K562 (cell line): ENCODE data around the gene CRYBA1. TPM values are rescaled to one million over a fixed set of nuclear protein-coding genes. Genes with fewer than 3 reads are reported as not detected.
A peak's percentile ranks its signal among the peaks of the same experiment; 100 is the strongest.

ENCODE experiments used
- ATAC-seq: fragments of 200-7000 bp; cut with Tn5 transposase; 3 replicates; pipeline ENCODE4 v1.9.1; 2020; ENCODE audit warnings: moderate library complexity
- BruUV-seq: library from RNA; stranded (reverse); fragments of 400-500 nt; replicated peaks from 2 replicates; lab custom pipeline; 2021; lab: Mats Ljungman, UMichigan
- CTCF ChIA-PET: fragments of 300-600 bp; formaldehyde crosslinking; extraction: SDS; loops from one replicate; lab custom pipeline; 2021; ENCODE audit warnings: low intra/inter-chr PET ratio; lab: Yijun Ruan, JAX
- POLR2A ChIA-PET: fragments of 300-600, 350-650 bp; sonication (Branson Sonifier 250); formaldehyde crosslinking; extraction: SDS; loops from one replicate; lab custom pipeline; 2021; ENCODE audit warnings: antibody characterized with exemption, inconsistent platforms; lab: Yijun Ruan, JAX
- DNase-seq, 4 experiments: peaks; one replicate each; pipeline versions ENCODE4 v3.0.0 to v3.0.0-alpha.2; 2011 to 2018; ENCODE audit warnings: low spot score in 3 of 4, mixed read lengths in 3 of 4; ENCODE audit errors: extremely low read depth in 1 of 4
- FAIRE-seq: peaks from 2 replicates; lab custom pipeline; 2011; peaks lifted over from hg19 to GRCh38; lab: Jason Lieb, UNC
- H2AFZ ChIP-seq: 2 replicates; pipeline ENCODE4 v1.6.0; 2011; ENCODE audit warnings: low read depth, low read length, control low read depth, inconsistent platforms
- H3K27ac ChIP-seq: fragments of 200-600 bp; 3 replicates; pipeline ENCODE4 v1.8.0; 2011; ENCODE audit warnings: low read depth, mild to moderate bottlenecking, control low read depth, inconsistent platforms, low read length, moderate library complexity, mixed read lengths; ENCODE audit errors: extremely low read depth
- H3K27me3 ChIP-seq, 2 experiments: fragments of 300-600 bp in 1 of 2; 2 replicates in 1 of 2; 3 replicates in 1 of 2; pipeline versions ENCODE4 v1.6.0 to v1.8.0; 2011; ENCODE audit warnings: inconsistent platforms in 2 of 2, low read length in 2 of 2, mild to moderate bottlenecking in 1 of 2, mixed read lengths in 1 of 2, moderate library complexity in 1 of 2; ENCODE audit not compliant: control insufficient read depth in 2 of 2, insufficient read depth in 2 of 2
- H3K36me3 ChIP-seq: fragments of 300-600 bp; 3 replicates; pipeline ENCODE4 v1.8.0; 2011; ENCODE audit warnings: mild to moderate bottlenecking, low read length, inconsistent platforms; ENCODE audit not compliant: control insufficient read depth, insufficient read depth
- H3K4me1 ChIP-seq, 2 experiments: fragments of 200-600 bp in 1 of 2; replicated peaks in 1 of 2; 2 replicates in 1 of 2; 3 replicates in 1 of 2; pipeline versions ENCODE4 v1.5.1 to v1.8.0; 2011; ENCODE audit warnings: inconsistent platforms in 2 of 2, low read length in 2 of 2, mild to moderate bottlenecking in 1 of 2, mixed read lengths in 1 of 2, moderate library complexity in 1 of 2; ENCODE audit not compliant: control insufficient read depth in 2 of 2, insufficient read depth in 2 of 2
- H3K4me2 ChIP-seq: 2 replicates; pipeline ENCODE4 v1.6.1; 2011; ENCODE audit warnings: low read length, control low read depth, inconsistent platforms, mixed read lengths; ENCODE audit not compliant: insufficient read depth
- H3K4me3 ChIP-seq: fragments of 200-600 bp; sonication (generic), shearing (Covaris generic); 2 replicates; pipeline ENCODE4 v1.5.1; 2016; ENCODE audit warnings: control low read depth, inconsistent platforms
- H3K79me2 ChIP-seq: fragments of 200-600 bp; 3 replicates; pipeline ENCODE4 v1.8.0; 2011; ENCODE audit warnings: low read length, inconsistent platforms; ENCODE audit not compliant: control insufficient read depth, insufficient read depth
- H3K9ac ChIP-seq, 2 experiments: 2 replicates each; pipeline versions ENCODE4 v1.6.0 to v1.6.1; 2011; ENCODE audit warnings: low read depth in 2 of 2, low read length in 2 of 2, control low read depth in 1 of 2, inconsistent platforms in 1 of 2, mild to moderate bottlenecking in 1 of 2, mixed read lengths in 1 of 2; ENCODE audit not compliant: insufficient read depth in 1 of 2
- H3K9me1 ChIP-seq: one replicate; pipeline ENCODE4 v1.6.0; 2011; ENCODE audit warnings: inconsistent platforms, mild to moderate bottlenecking, low read length, moderate library complexity; ENCODE audit not compliant: control insufficient read depth, insufficient read depth
- H3K9me3 ChIP-seq: replicated peaks from 2 replicates; pipeline ENCODE4 v1.5.1; 2011; ENCODE audit warnings: low read depth, low read length, inconsistent platforms; ENCODE audit not compliant: control insufficient read depth, insufficient read depth
- H4K20me1 ChIP-seq: replicated peaks from 2 replicates; pipeline ENCODE4 v1.6.1; 2011; ENCODE audit warnings: low read length, inconsistent platforms, mixed read lengths; ENCODE audit not compliant: control insufficient read depth, insufficient read depth
- BMI1 ChIP-seq: fragments of 150-350 bp; IDR thresholded peaks from 2 replicates; pipeline ENCODE4 v1.6.1; 2014; ENCODE audit warnings: low read length
- CAMTA2 ChIP-seq: fragments of 250-450 bp; sonication (Bioruptor Pico); conservative IDR thresholded peaks from 2 replicates; pipeline ENCODE4 v1.5.1; 2022
- CHD1 ChIP-seq: fragments of 200-600 bp; sonication (generic); IDR thresholded peaks from one replicate; pipeline ENCODE4 v1.6.1; 2012; ENCODE audit warnings: mild to moderate bottlenecking, moderate library complexity, low read length, inconsistent platforms
- EHMT2 ChIP-seq: fragments of 450-650 bp; IDR thresholded peaks from 2 replicates; pipeline ENCODE4 v1.6.1; 2018; ENCODE audit warnings: antibody characterized with exemption
- ELF4 ChIP-seq: fragments of 450-650 bp; formaldehyde crosslinking; IDR thresholded peaks from 2 replicates; pipeline ENCODE4 v1.4.0; 2022; ENCODE audit warnings: missing genetic modification characterization
- FOS ChIP-seq: IDR thresholded peaks from 3 replicates; pipeline ENCODE4 v1.6.1; 2011; ENCODE audit not compliant: insufficient read length; ENCODE audit errors: extremely low read depth
- FOXK2 ChIP-seq, 2 experiments: fragments of 450-650 bp; IDR thresholded peaks in 1 of 2; conservative IDR thresholded peaks in 1 of 2; 2 replicates each; pipeline ENCODE4 v1.6.1; 2016; ENCODE audit warnings: low read depth in 2 of 2, mild to moderate bottlenecking in 1 of 2
- GABPA ChIP-seq: fragments of 200-800 bp; sonication (Bioruptor generic); conservative IDR thresholded peaks from 2 replicates; pipeline ENCODE4 v1.6.1; 2016; ENCODE audit warnings: low read depth, missing genetic modification characterization, missing compliant biosample characterization
- HEY1 ChIP-seq: fragments of 250-450 bp; sonication (Bioruptor Pico); IDR thresholded peaks from 2 replicates; pipeline ENCODE4 v1.5.0; 2020; ENCODE audit warnings: mild to moderate bottlenecking, moderate library complexity, borderline replicate concordance
- NFE2 ChIP-seq: IDR thresholded peaks from 2 replicates; pipeline ENCODE4 v1.6.1; 2014; ENCODE audit warnings: antibody characterized with exemption, low read depth
- NFRKB ChIP-seq: fragments of 450-650 bp; IDR thresholded peaks from 2 replicates; pipeline ENCODE4 v1.6.1; 2016; ENCODE audit warnings: low read depth
- NKRF ChIP-seq: fragments of 450-650 bp; IDR thresholded peaks from 2 replicates; pipeline ENCODE4 v1.6.1; 2016; ENCODE audit warnings: borderline replicate concordance
- NONO ChIP-seq, 2 experiments: fragments of 200-400 bp in 1 of 2; fragments of 450-650 bp in 1 of 2; formaldehyde crosslinking in 1 of 2; IDR thresholded peaks; 2 replicates each; pipeline ENCODE4 v1.6.1; 2017; ENCODE audit warnings: low read depth in 2 of 2, mild to moderate bottlenecking in 2 of 2, moderate library complexity in 2 of 2, low read length in 1 of 2
- NR1H2 ChIP-seq: sonication (generic); formaldehyde crosslinking; IDR thresholded peaks from 2 replicates; pipeline ENCODE4 v1.4.0; 2020; ENCODE audit warnings: mild to moderate bottlenecking, missing genetic modification reagents
- SMAD3 ChIP-seq: fragments of 450-650 bp; formaldehyde crosslinking; conservative IDR thresholded peaks from 2 replicates; pipeline ENCODE4 v1.4.0; 2020; ENCODE audit warnings: mild to moderate bottlenecking
- STAT5A ChIP-seq: IDR thresholded peaks from 2 replicates; pipeline ENCODE4 v1.6.1; 2012; ENCODE audit warnings: low read length, inconsistent platforms, borderline replicate concordance
- THRAP3 ChIP-seq: fragments of 450-650 bp; IDR thresholded peaks from 2 replicates; pipeline ENCODE4 v1.6.1; 2016; ENCODE audit warnings: mild to moderate bottlenecking, inconsistent platforms, borderline replicate concordance
- ZBED1 ChIP-seq: IDR thresholded peaks from 2 replicates; pipeline ENCODE4 v1.6.1; 2014
- ZBTB7A ChIP-seq: IDR thresholded peaks from 2 replicates; pipeline ENCODE4 v1.6.1; 2011; ENCODE audit warnings: low read depth, mild to moderate bottlenecking, low read length, moderate library complexity, borderline replicate concordance; ENCODE audit not compliant: control insufficient read depth
- ZKSCAN3 ChIP-seq: fragments of 250-450 bp; sonication (Bioruptor Pico); IDR thresholded peaks from 2 replicates; pipeline ENCODE4 v1.4.0; 2020
- ZNF347 ChIP-seq: fragments of 450-650 bp; formaldehyde crosslinking; IDR thresholded peaks from 2 replicates; pipeline ENCODE4 v1.4.0; 2020; ENCODE audit warnings: low read depth, mild to moderate bottlenecking, moderate library complexity
- ZNF436 ChIP-seq: fragments of 250-450, 450-650 bp; sonication (Bioruptor Pico); formaldehyde crosslinking; IDR thresholded peaks from 2 replicates; pipeline ENCODE4 v1.7.0; 2020; ENCODE audit warnings: mild to moderate bottlenecking
- ZNF551 ChIP-seq: fragments of 250-450 bp; sonication (Bioruptor Pico); IDR thresholded peaks from 2 replicates; pipeline ENCODE4 v1.5.0; 2021; ENCODE audit warnings: mild to moderate bottlenecking, moderate library complexity
- ZNF696 ChIP-seq: fragments of 250-450 bp; sonication (Bioruptor Pico); conservative IDR thresholded peaks from 2 replicates; pipeline ENCODE4 v1.4.0; 2020; ENCODE audit warnings: mild to moderate bottlenecking, moderate library complexity
- WGBS: fragments of 100-300 bp; shearing (Covaris generic); methylation state at CpG from one replicate; pipeline ENCODE4 v1.1.6; 2016; ENCODE audit warnings: low coverage, mixed read lengths; ENCODE audit not compliant: insufficient coverage; ENCODE audit errors: missing lambda C conversion rate; 5-methylcytosine and 5-hydroxymethylcytosine counted together
- in situ Hi-C: fragments of 300-500 bp; cut with MboI; formaldehyde crosslinking; loops from 4 replicates; pipeline ENCODE4 v1.15.0; 2018; ENCODE audit warnings: inconsistent platforms, mixed read lengths
- intact Hi-C: fragments of 100-400 bp; cut with micrococcal nuclease; formaldehyde crosslinking; loops from 2 replicates; pipeline ENCODE4 v1.14.2; 2022
- polyA plus RNA-seq, 8 experiments: library from polyadenylated mRNA; depleted of rRNA in 4 of 8; stranded (reverse) in 5 of 8; unstranded in 3 of 8; fragments of >200 nt; fragmentation: Nextera tagmentation in 2 of 8; fragmentation: Illumina TruSeq in 1 of 8; extraction: Ambion mirVana in 2 of 8; extraction: Trizol in 1 of 8; gene quantifications; 2 replicates each; pipeline versions ENCODE4 v1.2.1 to v1.2.3, GENCODE V29; 2011 to 2014; ENCODE audit warnings: inconsistent platforms in 1 of 8, missing spikeins in 1 of 8
- total RNA-seq, 7 experiments: library from RNA; depleted of rRNA in 6 of 7; stranded (reverse); fragments of >200 nt in 6 of 7; fragmentation: Illumina TruSeq in 2 of 7; extraction: Trizol in 2 of 7; gene quantifications; 2 replicates each; pipeline versions ENCODE4 v1.2.1 to v1.2.3, GENCODE V29; 2011 to 2021; ENCODE audit warnings: low replicate concordance in 1 of 7

Gene CRYBA1
- total and polyA plus RNA-seq, 9 of the 15 experiments (the other 6 are each of a cell fraction or from before 2014, with no cell fraction given): not detected

DNA sequence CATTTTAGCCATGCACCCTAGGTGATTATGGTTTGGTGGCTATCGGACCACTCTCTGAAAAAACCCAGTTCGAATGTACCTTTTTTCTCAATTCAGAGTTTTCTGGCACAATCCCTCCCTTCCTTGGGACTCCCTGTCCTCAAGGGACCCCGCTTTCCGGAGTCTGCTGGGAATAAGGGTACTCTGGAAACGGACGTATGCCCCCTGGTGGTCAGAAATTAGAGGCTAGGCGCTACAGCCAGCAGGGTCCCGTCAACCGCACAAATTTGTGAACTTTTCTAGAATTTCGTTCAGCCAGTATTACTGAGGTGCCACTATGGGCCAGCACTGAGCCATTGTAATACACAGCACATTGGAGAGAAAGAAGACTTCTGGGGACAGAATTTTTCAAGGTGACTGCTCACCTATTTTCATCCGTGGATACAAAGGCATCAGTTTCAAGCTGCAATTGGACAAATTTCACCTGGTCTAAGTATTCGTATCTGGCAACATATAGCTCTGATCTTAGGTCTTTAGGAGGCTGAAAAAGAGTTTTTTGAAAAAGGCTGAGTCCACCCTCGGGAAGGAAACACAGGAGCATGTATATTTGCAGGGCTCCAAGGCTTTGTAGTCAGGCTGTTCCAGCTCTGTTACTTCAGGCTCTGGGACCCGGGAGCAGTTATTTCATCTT is 27.1 kb upstream of the CRYBA1 start:
- intact Hi-C loops: loop anchor here (1.0 kb wide), 2 partner anchors 70 to 95 kb away; no protein-coding TSS in a partner anchor
- WGBS: 12% methylated on average over 14 of the region's 14 CpGs
- TF ChIP-seq CAMTA2 (CRISPR knock-in tag): no peak
- no peak for TF ChIP-seq EHMT2
- TF ChIP-seq ZNF436 (CRISPR knock-in tag): no peak
- no peak for TF ChIP-seq FOXK2 (conservative IDR thresholded peaks at IDR 0.05 in 1 of 2, IDR thresholded peaks at IDR 0.05 in 1 of 2; ENCODE audit: low read depth in 2 of 2)
- no peak for TF ChIP-seq ELF4 (CRISPR knock-in tag)
- TF ChIP-seq NR1H2: no peak
- TF ChIP-seq NFRKB: no peak
- no peak for TF ChIP-seq ZBED1
- TF ChIP-seq GABPA (tag): no peak
- TF ChIP-seq SMAD3 (CRISPR knock-in tag): no peak
- TF ChIP-seq HEY1 (CRISPR knock-in tag): no peak
- no peak for TF ChIP-seq BMI1
- no peak for TF ChIP-seq ZNF696
- TF ChIP-seq NONO (IDR thresholded peaks at IDR 0.05; ENCODE audit: low read depth in 2 of 2, low read length in 1 of 2): no peak
- TF ChIP-seq NFE2: no peak
- peak; percentile 60; the same call in 1 of the 2 replicates for TF ChIP-seq ZBTB7A
- no peak for TF ChIP-seq CHD1
- no peak for TF ChIP-seq FOS
- no peak for TF ChIP-seq ZKSCAN3
- no peak for TF ChIP-seq ZNF551 (CRISPR knock-in tag)
- TF ChIP-seq NKRF: no peak
- TF ChIP-seq STAT5A: no peak
- no peak for TF ChIP-seq ZNF347
- no peak for TF ChIP-seq THRAP3

More for the DNA sequence above, 27.1 kb upstream of the CRYBA1 start:
- peak; percentile 89 for FAIRE-seq
- Histone ChIP-seq H3K27me3 (no peaks in the 10 kb centered on the region), H2AFZ (peak overlapping the region; percentile 70), H3K4me2 (0 out of 2 replicates have a peak overlapping the region, but pooled peaks have one; percentile 26), H3K9ac (no peak overlapping the region), H3K9me1 (no peaks in the 10 kb centered on the region), H3K79me2 (no peaks in the 10 kb centered on the region), H4K20me1 (no peaks in the 10 kb centered on the region), H3K4me1 (peaks cover 0 to 3% of the 10 kb centered on the region in 2 experiments; a peak in 1 of 5 replicates), H3K4me3 (no peak overlapping the region), H3K36me3 (no peaks in the 10 kb centered on the region), H3K27ac (no peak overlapping the region), H3K9me3 (no peaks in the 10 kb centered on the region)
- ChIA-PET POLR2A (interaction anchor here (1.7 to 1.8 kb wide), 2 partner anchors 13 to 16 kb away, joined by 3 to 6 read pairs; no protein-coding TSS in a partner anchor), CTCF (interaction anchor here (0.6 to 1.8 kb wide), 8 partner anchors 9 to 353 kb away, joined by 3 to 19 read pairs (median 4); no protein-coding TSS in a partner anchor)
- DNase-seq: peak; percentile 84 to 91 (median 90)
- in situ Hi-C loops: no loop called here
- BruUV-seq: no TSS peak
- peak; percentile 98 for ATAC-seq
